Measurements from ENCODE around the gene CSMD2.

The CSMD2 gene

GRCh38 chr1:33819290-33819912, 345.6 kb downstream of the CSMD2 start:
- Histone ChIP-seq H3K36me3 (replicated peaks; ENCODE audit: low read depth, low read length) (no peaks in the 10 kb centered on the region), H3K27me3 (ENCODE audit: low read depth, low read length) (no peaks in the 10 kb centered on the region), H3K27ac (ENCODE audit: low read length) (no peak overlapping the region), H3K4me3 (ENCODE audit: low read length) (no peak overlapping the region), H3K4me1 (ENCODE audit: low read length) (no peaks in the 10 kb centered on the region), H3K9me3 (ENCODE audit: insufficient read depth, low read length) (no peaks in the 10 kb centered on the region), H3K79me2 (ENCODE audit: low read length) (no peaks in the 10 kb centered on the region), H2AFZ (ENCODE audit: low read depth, low read length) (no peak overlapping the region), H4K20me1 (ENCODE audit: insufficient read depth, low read length) (no peaks in the 10 kb centered on the region), H3K9ac (ENCODE audit: low read length) (no peak overlapping the region), H3K4me2 (ENCODE audit: low read length) (no peak overlapping the region)
- TF ChIP-seq EZH2phosphoT487 (IDR thresholded peaks at IDR 0.05; ENCODE audit: low read depth) = no peak
- TF ChIP-seq, protein P1, sequence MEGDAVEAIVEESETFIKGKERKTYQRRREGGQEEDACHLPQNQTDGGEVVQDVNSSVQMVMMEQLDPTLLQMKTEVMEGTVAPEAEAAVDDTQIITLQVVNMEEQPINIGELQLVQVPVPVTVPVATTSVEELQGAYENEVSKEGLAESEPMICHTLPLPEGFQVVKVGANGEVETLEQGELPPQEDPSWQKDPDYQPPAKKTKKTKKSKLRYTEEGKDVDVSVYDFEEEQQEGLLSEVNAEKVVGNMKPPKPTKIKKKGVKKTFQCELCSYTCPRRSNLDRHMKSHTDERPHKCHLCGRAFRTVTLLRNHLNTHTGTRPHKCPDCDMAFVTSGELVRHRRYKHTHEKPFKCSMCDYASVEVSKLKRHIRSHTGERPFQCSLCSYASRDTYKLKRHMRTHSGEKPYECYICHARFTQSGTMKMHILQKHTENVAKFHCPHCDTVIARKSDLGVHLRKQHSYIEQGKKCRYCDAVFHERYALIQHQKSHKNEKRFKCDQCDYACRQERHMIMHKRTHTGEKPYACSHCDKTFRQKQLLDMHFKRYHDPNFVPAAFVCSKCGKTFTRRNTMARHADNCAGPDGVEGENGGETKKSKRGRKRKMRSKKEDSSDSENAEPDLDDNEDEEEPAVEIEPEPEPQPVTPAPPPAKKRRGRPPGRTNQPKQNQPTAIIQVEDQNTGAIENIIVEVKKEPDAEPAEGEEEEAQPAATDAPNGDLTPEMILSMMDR (IDR thresholded peaks at IDR 0.05; ENCODE audit: low read depth, low read length) = no peak

DNA sequence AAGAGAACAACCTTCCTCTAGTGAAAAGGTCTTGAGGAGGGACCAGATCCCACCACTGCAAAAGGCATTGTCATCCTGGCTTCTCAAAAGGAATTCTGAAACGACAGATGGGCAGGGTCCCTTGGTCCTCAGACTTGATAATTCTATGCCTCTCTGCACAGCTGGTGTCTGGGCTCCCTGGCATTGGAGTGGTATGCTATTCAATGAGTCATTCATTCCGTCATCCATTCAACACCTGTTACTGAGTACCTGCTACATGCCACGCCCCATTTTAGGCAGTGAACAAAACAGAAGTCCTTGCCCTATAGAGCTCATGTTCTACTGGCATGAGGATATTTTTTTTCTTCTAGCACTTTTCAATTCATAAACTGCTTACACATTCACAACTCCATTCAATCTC, 347.0 kb downstream of the CSMD2 start:
- Histone ChIP-seq H3K4me3 (ENCODE audit: low read length) (no peak overlapping the region), H4K20me1 (ENCODE audit: insufficient read depth, low read length) (no peaks in the 10 kb centered on the region), H3K9me3 (ENCODE audit: insufficient read depth, low read length) (no peaks in the 10 kb centered on the region), H2AFZ (ENCODE audit: low read depth, low read length) (no peak overlapping the region), H3K27me3 (ENCODE audit: low read depth, low read length) (no peaks in the 10 kb centered on the region), H3K27ac (ENCODE audit: low read length) (no peak overlapping the region), H3K4me2 (ENCODE audit: low read length) (no peak overlapping the region), H3K9ac (ENCODE audit: low read length) (no peak overlapping the region), H3K4me1 (ENCODE audit: low read length) (no peaks in the 10 kb centered on the region), H3K79me2 (ENCODE audit: low read length) (no peaks in the 10 kb centered on the region), H3K36me3 (replicated peaks; ENCODE audit: low read depth, low read length) (no peaks in the 10 kb centered on the region)
- TF ChIP-seq EZH2phosphoT487 (IDR thresholded peaks at IDR 0.05; ENCODE audit: low read depth) = no peak
- TF ChIP-seq, protein P1 (IDR thresholded peaks at IDR 0.05; ENCODE audit: low read depth, low read length) = no peak

DNA sequence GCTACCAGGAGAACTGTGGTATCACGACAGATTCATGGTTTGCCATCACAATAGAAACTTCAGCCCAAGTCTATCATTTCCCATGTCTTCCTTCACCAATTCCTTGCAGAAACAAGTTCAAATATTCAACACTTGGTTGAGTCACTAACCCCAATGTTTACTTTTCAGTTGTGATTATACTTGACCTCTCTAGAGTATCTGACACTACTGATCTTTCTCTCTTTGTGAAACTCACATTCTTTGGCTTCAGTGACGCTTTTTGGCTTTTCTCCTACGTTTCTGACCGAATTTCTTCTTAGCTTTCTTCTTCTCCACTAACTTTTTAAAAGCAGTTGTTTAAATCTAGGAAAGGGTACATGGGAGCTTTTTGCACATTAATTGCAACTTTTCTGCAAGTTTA, 350.0 kb downstream of the CSMD2 start:
- Histone ChIP-seq H3K9ac (ENCODE audit: low read length) (no peak overlapping the region), H3K4me3 (ENCODE audit: low read length) (no peak overlapping the region), H3K36me3 (replicated peaks; ENCODE audit: low read depth, low read length) (no peaks in the 10 kb centered on the region), H4K20me1 (ENCODE audit: insufficient read depth, low read length) (no peaks in the 10 kb centered on the region), H2AFZ (ENCODE audit: low read depth, low read length) (no peak overlapping the region), H3K27ac (ENCODE audit: low read length) (no peak overlapping the region), H3K9me3 (ENCODE audit: insufficient read depth, low read length) (no peaks in the 10 kb centered on the region), H3K27me3 (ENCODE audit: low read depth, low read length) (no peaks in the 10 kb centered on the region), H3K4me2 (ENCODE audit: low read length) (no peak overlapping the region), H3K4me1 (ENCODE audit: low read length) (no peaks in the 10 kb centered on the region), H3K79me2 (ENCODE audit: low read length) (no peaks in the 10 kb centered on the region)
- no peak for TF ChIP-seq EZH2phosphoT487 (IDR thresholded peaks at IDR 0.05; ENCODE audit: low read depth)
- TF ChIP-seq, protein P1 (IDR thresholded peaks at IDR 0.05; ENCODE audit: low read depth, low read length) = no peak

DNA sequence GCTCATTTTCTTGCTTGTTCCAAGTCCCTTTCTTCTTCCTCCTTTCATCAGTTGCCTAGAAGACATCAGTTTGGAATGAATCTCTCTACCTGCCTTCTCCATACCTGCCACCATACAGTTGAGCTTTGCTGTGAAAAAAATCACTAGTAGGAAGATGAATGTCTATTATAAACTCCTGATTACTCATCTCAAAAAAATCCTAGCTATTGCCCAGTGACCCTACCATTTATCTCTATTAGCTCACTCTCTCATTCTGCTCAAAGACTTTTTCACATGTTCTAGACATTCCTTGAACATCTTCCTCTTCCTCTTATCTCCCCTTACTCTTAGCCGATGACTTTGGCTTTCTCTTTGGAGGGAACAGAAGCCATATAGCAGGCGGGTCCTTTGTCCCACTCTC, 350.9 kb downstream of the CSMD2 start:
- H3K9me3 ChIP-seq (ENCODE audit: insufficient read depth, low read length) = no peaks in the 10 kb centered on the region
- H4K20me1 ChIP-seq (ENCODE audit: insufficient read depth, low read length) = no peaks in the 10 kb centered on the region
- H3K4me3 ChIP-seq (ENCODE audit: low read length) = no peak overlapping the region
- H3K36me3 ChIP-seq (replicated peaks; ENCODE audit: low read depth, low read length) = no peaks in the 10 kb centered on the region
- no peak overlapping the region for H3K4me2 ChIP-seq (ENCODE audit: low read length)
- no peaks in the 10 kb centered on the region for H3K79me2 ChIP-seq (ENCODE audit: low read length)
- H3K4me1 ChIP-seq (ENCODE audit: low read length) = no peaks in the 10 kb centered on the region
- TF ChIP-seq EZH2phosphoT487 (IDR thresholded peaks at IDR 0.05; ENCODE audit: low read depth) = no peak
- TF ChIP-seq, protein P1 (IDR thresholded peaks at IDR 0.05; ENCODE audit: low read depth, low read length) = no peak
- H2AFZ ChIP-seq (ENCODE audit: low read depth, low read length) = no peak overlapping the region
- H3K27me3 ChIP-seq (ENCODE audit: low read depth, low read length) = no peaks in the 10 kb centered on the region
- no peak overlapping the region for H3K27ac ChIP-seq (ENCODE audit: low read length)
- H3K9ac ChIP-seq (ENCODE audit: low read length) = no peak overlapping the region
